ENCODE measurements around the gene F2. TPM values are rescaled to one million over a fixed set of nuclear protein-coding genes. Genes with fewer than 3 reads are reported as not detected.
"Not testable (repeated sequence)": the region's sequence is repeated elsewhere in the genome, so short reads cannot be mapped to it uniquely, and the experiment has no call there.

F2 gene
- total RNA-seq, 1 donor from 2014 or later, result not detected

GRCh38 chr11:46705070-46705688 lies 13.8 kb upstream of the F2 start:
- H3K79me2 ChIP-seq (ENCODE audit: low read depth), result peaks cover 22% of the 10 kb centered on the region
- TF ChIP-seq EZH2phosphoT487 (IDR thresholded peaks at IDR 0.05) (no peak), CTCF (IDR thresholded peaks at IDR 0.05) (no peak), EZH2 (IDR thresholded peaks at IDR 0.05) (no peak)
- no peak overlapping the region for H3K4me3 ChIP-seq
- peaks cover 16% of the 10 kb centered on the region for H3K4me1 Mint-ChIP-seq
- no peaks in the 10 kb centered on the region for H3K9me3 Mint-ChIP-seq
- H3K36me3 Mint-ChIP-seq, result peaks cover 10% of the 10 kb centered on the region
- no peak overlapping the region for H2AFZ ChIP-seq (replicated peaks)
- H3K4me2 ChIP-seq, result no peak overlapping the region
- peaks cover 5% of the 10 kb centered on the region for H3K4me1 ChIP-seq
- no peak overlapping the region for H3K9ac ChIP-seq
- no peak overlapping the region for H3K27ac ChIP-seq
- H3K27me3 Mint-ChIP-seq (ENCODE audit: insufficient read depth, low read depth), result peaks cover 7% of the 10 kb centered on the region
- H3K4me3 Mint-ChIP-seq, result no peak overlapping the region
- no peaks in the 10 kb centered on the region for H3K27me3 ChIP-seq
- H3K27ac Mint-ChIP-seq, result no peak overlapping the region
- H3F3A ChIP-seq (ENCODE audit: low read depth), result peaks cover 2% of the 10 kb centered on the region
- H4K20me1 ChIP-seq (ENCODE audit: low read depth), result no peaks in the 10 kb centered on the region
- DNase-seq (ENCODE audit: low spot score), result no peak
- H3K36me3 ChIP-seq, result no peaks in the 10 kb centered on the region
- no peaks in the 10 kb centered on the region for H3K9me3 ChIP-seq (ENCODE audit: low read depth)

GRCh38 chr11:46706886-46707285 lies 12.1 kb upstream of the F2 start:
- Histone ChIP-seq H3K9ac (no peak overlapping the region), H3K9me3 (ENCODE audit: low read depth) (no peaks in the 10 kb centered on the region), H3K36me3 (no peaks in the 10 kb centered on the region), H2AFZ (replicated peaks) (no peak overlapping the region), H3K4me1 (peaks cover 1% of the 10 kb centered on the region), H3F3A (ENCODE audit: low read depth) (no peaks in the 10 kb centered on the region), H3K79me2 (ENCODE audit: low read depth) (peaks cover 12% of the 10 kb centered on the region), H3K27ac (no peak overlapping the region), H3K27me3 (no peaks in the 10 kb centered on the region), H3K4me3 (no peak overlapping the region), H3K4me2 (no peak overlapping the region), H4K20me1 (ENCODE audit: low read depth) (no peaks in the 10 kb centered on the region)
- Mint-ChIP-seq H3K9me3 (no peaks in the 10 kb centered on the region), H3K27ac (no peak overlapping the region), H3K4me1 (peaks cover 6% of the 10 kb centered on the region), H3K4me3 (no peak overlapping the region), H3K36me3 (peaks cover 10% of the 10 kb centered on the region), H3K27me3 (ENCODE audit: insufficient read depth, low read depth) (no peaks in the 10 kb centered on the region)
- no peak for DNase-seq (ENCODE audit: low spot score)
- TF ChIP-seq EZH2 (IDR thresholded peaks at IDR 0.05) (no peak), CTCF (IDR thresholded peaks at IDR 0.05) (no peak), EZH2phosphoT487 (IDR thresholded peaks at IDR 0.05) (no peak)

- H3K27me3 ChIP-seq; H3F3A ChIP-seq (ENCODE audit: low read depth); H4K20me1 ChIP-seq (ENCODE audit: low read depth); H3K9me3 ChIP-seq (ENCODE audit: low read depth); H3K9ac ChIP-seq; H3K36me3 Mint-ChIP-seq; H3K9me3 Mint-ChIP-seq; H3K27ac ChIP-seq; H3K4me3 ChIP-seq; H3K4me2 ChIP-seq; H3K27ac Mint-ChIP-seq; H2AFZ ChIP-seq (replicated peaks); H3K4me1 ChIP-seq; H3K4me3 Mint-ChIP-seq; H3K79me2 ChIP-seq (ENCODE audit: low read depth); H3K36me3 ChIP-seq; H3K4me1 Mint-ChIP-seq; DNase-seq (ENCODE audit: low spot score); H3K27me3 Mint-ChIP-seq (ENCODE audit: insufficient read depth, low read depth): not testable (repeated sequence)
Measured at GRCh38 chr11:46709351-46709750, 9.7 kb upstream of the F2 start.

GRCh38 chr11:46710821-46711269 lies 8.2 kb upstream of the F2 start:
- Histone ChIP-seq H3K4me1 (no peaks in the 10 kb centered on the region), H3K36me3 (no peaks in the 10 kb centered on the region), H3K9ac (no peak overlapping the region), H2AFZ (replicated peaks) (no peak overlapping the region), H4K20me1 (ENCODE audit: low read depth) (no peaks in the 10 kb centered on the region), H3F3A (ENCODE audit: low read depth) (no peaks in the 10 kb centered on the region), H3K27ac (no peak overlapping the region), H3K4me3 (no peak overlapping the region), H3K27me3 (no peaks in the 10 kb centered on the region), H3K79me2 (ENCODE audit: low read depth) (no peaks in the 10 kb centered on the region), H3K4me2 (no peak overlapping the region), H3K9me3 (ENCODE audit: low read depth) (no peaks in the 10 kb centered on the region)
- Mint-ChIP-seq H3K36me3 (peaks cover 2% of the 10 kb centered on the region), H3K4me1 (no peaks in the 10 kb centered on the region), H3K9me3 (no peaks in the 10 kb centered on the region), H3K27ac (no peak overlapping the region), H3K27me3 (ENCODE audit: insufficient read depth, low read depth) (peaks cover 2% of the 10 kb centered on the region), H3K4me3 (no peak overlapping the region)
- no peak for DNase-seq (ENCODE audit: low spot score)
- no peak for TF ChIP-seq CTCF (IDR thresholded peaks at IDR 0.05)
- TF ChIP-seq EZH2 (IDR thresholded peaks at IDR 0.05), result no peak
- no peak for TF ChIP-seq EZH2phosphoT487 (IDR thresholded peaks at IDR 0.05)

All from neural progenitor cell (in vitro differentiated cells).